ENCODE data around the gene NR1D2.
A peak's percentile ranks its signal among the peaks of the same experiment; 100 is the strongest.

Gene NR1D2

DNA sequence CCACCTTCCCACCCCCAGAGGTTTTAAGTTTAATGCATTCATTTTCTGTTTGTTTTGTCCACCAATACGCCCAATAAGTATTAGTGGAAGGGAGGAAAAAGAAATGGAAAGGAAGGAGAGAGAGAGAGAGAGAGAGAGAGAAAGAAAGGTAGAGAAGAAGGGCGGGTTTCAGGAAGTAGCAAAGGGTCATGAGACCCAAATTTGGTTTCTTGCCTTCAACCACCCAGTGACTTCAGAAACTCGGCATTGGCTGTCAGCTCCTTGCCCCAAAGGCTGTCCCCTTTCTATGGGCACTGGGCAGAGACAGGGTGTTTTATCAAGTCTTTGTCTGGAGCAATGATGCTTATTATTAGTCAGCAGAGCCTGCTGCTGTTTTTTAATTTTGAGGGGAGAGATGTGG, 13.5 kb upstream of the NR1D2 start:
- no peak for DNase-seq (ENCODE audit: low read depth)

GRCh38 chr3:23932571-23932970, 12.5 kb upstream of the NR1D2 start:
- DNase-seq (ENCODE audit: low read depth): no peak

DNA sequence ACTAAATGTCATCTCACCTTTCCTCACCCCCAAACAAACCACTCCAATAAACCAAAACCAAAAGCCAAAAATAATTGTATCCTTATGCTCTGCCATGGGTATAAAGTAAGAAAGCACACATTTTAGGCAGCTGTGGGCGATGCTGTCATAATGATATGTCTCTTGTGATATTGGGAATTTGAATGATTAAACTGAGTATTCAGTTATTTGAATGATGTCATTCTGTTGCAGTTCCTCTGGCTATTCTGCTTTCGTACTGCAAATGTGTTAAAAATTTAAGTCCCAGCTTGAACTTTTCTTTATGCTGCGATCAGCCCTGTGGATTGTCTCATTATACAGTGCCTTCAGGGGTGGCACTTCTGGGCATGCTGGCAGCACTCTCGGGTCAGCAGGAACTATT, 10.8 kb upstream of the NR1D2 start:
- no peak for DNase-seq (ENCODE audit: low read depth)

DNA sequence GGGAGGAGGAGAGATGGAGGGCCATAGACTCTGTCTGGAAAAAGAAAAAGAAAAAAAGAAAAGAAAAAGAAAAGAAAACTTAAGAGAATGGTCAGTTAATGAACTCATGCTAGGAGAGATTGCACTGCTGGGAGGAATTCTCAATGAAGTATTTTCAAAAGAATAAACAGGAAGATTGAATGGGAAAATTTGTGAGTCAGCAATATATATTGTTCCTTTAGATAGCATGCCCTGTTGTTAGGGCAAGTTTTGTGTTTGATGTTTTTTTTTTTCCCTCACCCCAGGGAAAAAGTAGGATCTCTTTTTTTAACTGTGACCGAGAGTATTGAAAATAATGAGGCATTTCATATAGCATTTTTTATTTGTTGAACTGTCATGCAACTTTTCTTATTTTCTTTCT, 7.8 kb upstream of the NR1D2 start:
- no peak for DNase-seq (ENCODE audit: low read depth)

GRCh38 chr3:23938688-23939087, 6.4 kb upstream of the NR1D2 start:
- no peak for DNase-seq (ENCODE audit: low read depth)

DNA sequence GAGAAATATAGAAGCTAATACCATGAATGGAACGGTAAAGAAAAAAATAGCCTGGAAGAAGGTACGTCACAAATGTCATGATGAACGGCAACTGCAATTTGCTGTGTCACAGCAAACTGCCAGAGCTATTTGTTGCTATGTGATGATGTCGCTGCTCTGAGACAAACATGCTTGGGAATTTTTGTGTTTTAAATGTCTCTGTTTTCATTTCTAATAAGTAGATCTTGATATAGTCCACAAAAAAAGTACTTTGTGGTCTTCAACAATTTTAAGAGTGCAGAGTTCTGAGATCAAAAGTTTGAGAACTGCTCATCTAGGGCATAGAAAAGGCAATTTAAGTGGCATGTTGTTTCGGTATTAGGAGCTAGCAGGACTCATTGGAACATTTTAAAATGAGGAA, 4.3 kb upstream of the NR1D2 start:
- no peak for DNase-seq (ENCODE audit: low read depth)

- DNase-seq (ENCODE audit: low read depth): no peak
Observed at GRCh38 chr3:23941440-23941839, 3.6 kb upstream of the NR1D2 start.

DNA sequence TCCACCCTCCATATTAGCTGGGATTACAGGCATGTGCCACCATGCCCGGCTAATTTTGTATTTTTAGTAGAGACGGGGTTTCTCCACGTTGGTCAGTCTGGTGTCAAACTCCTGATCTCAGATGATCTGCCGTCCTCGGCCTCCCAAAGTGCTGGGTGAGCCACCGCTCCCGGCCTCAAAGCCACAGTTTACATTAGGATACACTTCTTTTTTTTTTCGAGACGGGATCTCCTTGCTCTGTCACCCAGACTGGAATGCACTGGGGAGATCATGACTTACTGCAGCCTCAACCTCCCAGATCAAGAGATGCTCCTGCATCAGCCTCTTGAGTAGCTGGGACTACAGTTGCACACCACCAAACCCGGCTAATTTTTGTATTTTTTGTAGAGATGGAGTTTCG, 2.5 kb upstream of the NR1D2 start:
- no peak for DNase-seq (ENCODE audit: low read depth)

DNA sequence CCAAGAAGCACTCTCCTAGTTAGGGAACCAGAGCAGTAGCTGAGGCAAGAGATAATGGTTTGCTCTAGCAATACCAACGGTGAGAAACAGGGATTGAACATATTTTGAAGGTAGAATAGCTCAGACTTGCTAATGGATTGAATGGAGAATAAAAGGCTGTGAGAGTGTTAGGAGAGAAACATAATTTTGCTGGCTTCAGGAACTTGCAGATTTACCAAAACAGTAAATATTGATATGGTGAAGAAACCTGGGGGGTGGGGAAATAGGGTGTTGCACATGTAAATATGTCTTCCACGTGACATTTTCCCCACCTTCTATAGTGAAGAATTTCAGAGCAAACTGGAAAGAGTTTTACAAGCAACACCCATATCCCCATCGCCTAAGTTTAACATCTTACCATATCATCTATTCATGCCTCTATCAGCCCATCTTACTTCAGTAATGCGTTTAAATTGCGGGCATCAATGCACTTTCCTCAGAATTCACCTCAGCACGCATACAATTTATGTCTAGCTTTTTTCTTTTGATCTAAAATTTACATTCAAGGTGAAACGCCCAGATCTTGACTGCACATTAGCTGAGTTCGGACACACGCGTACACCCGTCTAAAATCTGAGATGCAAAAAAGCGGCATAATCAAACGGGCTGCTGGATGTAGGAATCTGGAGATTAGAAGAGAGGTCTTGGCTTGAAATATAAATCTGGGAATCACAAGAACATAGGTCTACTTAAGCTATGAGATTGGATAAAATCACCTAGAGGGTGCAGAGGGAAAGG, 891 bp upstream of the NR1D2 start:
- DNase-seq (ENCODE audit: low read depth): no peak

GRCh38 chr3:23945663-23945912, 502 bp downstream of the NR1D2 start:
- DNase-seq (ENCODE audit: low read depth): no peak

- DNase-seq (ENCODE audit: low read depth): peak; percentile 96
Observed at GRCh38 chr3:23945913-23946687, 1.0 kb downstream of the NR1D2 start.

DNA sequence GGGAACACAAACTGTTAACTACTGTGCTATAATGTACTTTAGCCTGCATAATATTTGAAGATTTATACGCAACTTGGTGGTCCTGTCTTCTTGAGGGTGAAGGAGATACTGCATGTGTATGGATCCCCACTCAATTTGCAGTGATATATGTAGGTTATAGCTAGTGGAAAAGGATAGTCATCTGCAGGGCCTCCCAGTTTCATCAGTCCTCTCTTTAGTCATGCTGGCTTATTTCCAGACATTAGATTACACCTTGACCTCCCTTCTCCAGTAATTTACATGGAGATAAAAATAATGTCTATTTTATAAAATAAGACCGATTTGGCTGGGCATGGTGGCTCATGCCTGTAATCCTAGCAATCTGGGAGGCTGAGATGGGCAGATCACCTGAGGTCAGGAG, 3.7 kb downstream of the NR1D2 start:
- DNase-seq (ENCODE audit: low read depth): peak; percentile 20

GRCh38 chr3:23949784-23950183, 4.7 kb downstream of the NR1D2 start:
- DNase-seq (ENCODE audit: low read depth): peak; percentile 57

DNA sequence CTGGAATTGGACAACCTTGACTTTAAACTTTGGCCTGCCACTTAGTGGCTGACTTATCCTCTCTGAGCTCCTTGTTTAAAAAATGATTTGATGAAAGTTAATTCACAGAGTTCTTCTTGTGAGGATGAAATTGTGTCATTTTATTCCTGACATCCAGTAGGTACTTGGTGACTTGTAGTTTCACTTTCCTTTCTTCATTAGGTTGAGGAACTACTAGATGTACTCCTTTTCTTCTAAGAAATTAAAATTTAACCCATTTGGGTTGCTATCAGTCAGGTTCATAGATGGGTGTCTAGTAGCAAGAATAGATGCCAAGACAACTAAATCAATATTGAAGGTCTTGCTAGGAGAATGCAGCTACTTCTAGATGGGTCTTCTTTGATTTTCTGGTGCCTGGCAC, 5.2 kb downstream of the NR1D2 start:
- no peak for DNase-seq (ENCODE audit: low read depth)

- DNase-seq (ENCODE audit: low read depth): no peak
Observed at GRCh38 chr3:23952646-23953045, 7.6 kb downstream of the NR1D2 start.

- DNase-seq (ENCODE audit: low read depth): no peak
Observed at GRCh38 chr3:23953523-23953922, 8.4 kb downstream of the NR1D2 start.

- no peak for DNase-seq (ENCODE audit: low read depth)
Observed at GRCh38 chr3:23954144-23954543, 9.1 kb downstream of the NR1D2 start.

- no peak for DNase-seq (ENCODE audit: low read depth)
Observed at GRCh38 chr3:23956701-23957100, 11.6 kb downstream of the NR1D2 start.

DNA sequence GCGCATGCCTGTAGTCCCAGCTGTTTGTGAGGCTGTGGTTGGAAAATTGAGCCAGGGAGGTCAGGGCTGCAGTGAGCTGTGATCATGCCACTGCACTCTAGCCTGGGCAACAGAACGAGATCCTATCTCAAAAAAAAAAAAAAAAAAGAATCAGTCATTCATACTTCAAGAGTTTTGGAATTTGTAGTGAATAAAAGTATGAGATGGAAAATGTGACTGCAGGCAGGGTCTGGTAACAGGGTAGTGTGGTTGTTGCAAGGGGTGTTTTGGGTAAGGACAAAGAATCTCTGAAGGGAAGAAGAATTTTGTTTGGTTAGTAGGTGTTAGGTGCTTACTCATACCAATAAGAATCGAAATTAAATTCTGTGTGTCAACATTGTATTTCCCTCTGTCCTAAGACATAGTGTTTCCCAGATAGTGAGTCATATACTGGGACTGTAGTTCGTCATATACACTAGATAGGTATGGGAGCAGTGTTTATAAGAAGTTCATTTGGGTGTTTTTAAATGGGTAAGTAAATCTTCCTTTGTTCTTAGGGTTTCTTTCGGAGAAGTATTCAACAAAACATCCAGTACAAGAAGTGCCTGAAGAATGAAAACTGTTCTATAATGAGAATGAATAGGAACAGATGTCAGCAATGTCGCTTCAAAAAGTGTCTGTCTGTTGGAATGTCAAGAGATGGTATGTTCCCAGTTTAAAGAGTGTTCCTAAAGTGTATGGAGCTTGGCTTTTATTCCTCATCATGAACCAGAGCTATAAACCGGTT, 14.2 kb downstream of the NR1D2 start:
- peak; percentile 95 for DNase-seq (ENCODE audit: low read depth)

DNA sequence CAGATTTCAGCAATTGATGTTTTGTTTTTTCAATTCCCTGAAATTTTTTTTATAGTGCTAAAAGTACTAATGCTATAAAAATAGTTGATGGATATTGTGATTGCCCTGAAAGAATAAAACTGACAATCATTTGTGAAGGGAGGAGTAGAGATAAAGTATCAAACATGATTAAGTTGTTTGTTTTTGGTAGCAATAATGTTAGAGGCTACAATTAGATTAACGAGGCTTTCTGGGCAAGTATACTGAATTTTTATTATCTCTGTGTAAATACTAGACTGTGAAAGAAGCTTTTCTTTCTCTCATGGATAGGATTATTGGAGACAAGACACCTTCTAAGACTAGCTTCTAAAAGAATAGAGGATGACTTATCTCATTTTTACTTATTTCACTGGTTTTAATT, 15.6 kb downstream of the NR1D2 start:
- no peak for DNase-seq (ENCODE audit: low read depth)

- DNase-seq (ENCODE audit: low read depth): no peak
Observed at GRCh38 chr3:23961066-23961465, 16.0 kb downstream of the NR1D2 start.

DNA sequence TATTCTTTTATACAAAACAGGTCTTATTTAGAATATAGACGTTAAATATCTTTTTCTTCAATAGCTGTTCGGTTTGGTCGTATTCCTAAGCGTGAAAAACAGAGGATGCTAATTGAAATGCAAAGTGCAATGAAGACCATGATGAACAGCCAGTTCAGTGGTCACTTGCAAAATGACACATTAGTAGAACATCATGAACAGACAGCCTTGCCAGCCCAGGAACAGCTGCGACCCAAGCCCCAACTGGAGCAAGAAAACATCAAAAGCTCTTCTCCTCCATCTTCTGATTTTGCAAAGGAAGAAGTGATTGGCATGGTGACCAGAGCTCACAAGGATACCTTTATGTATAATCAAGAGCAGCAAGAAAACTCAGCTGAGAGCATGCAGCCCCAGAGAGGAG, 16.8 kb downstream of the NR1D2 start:
- DNase-seq (ENCODE audit: low read depth): no peak

- DNase-seq (ENCODE audit: low read depth): peak; percentile 40
Observed at GRCh38 chr3:23964537-23965235, 19.6 kb downstream of the NR1D2 start.
